GM18507 (cell line): ENCODE results near the gene PLPPR2.
"Not testable (repeated sequence)": the region's sequence is repeated elsewhere in the genome, so short reads cannot be mapped to it uniquely, and the experiment has no call there.

Experiments used
- DNase-seq: peaks from one replicate; pipeline ENCODE4 v3.0.0; 2011; ENCODE audit warnings: low read depth; ENCODE audit not compliant: insufficient read length; ENCODE audit errors: extremely low spot score
- FAIRE-seq: peaks from 2 replicates; lab custom pipeline; 2011; peaks lifted over from hg19 to GRCh38; lab: Jason Lieb, UNC

The PLPPR2 gene

DNA sequence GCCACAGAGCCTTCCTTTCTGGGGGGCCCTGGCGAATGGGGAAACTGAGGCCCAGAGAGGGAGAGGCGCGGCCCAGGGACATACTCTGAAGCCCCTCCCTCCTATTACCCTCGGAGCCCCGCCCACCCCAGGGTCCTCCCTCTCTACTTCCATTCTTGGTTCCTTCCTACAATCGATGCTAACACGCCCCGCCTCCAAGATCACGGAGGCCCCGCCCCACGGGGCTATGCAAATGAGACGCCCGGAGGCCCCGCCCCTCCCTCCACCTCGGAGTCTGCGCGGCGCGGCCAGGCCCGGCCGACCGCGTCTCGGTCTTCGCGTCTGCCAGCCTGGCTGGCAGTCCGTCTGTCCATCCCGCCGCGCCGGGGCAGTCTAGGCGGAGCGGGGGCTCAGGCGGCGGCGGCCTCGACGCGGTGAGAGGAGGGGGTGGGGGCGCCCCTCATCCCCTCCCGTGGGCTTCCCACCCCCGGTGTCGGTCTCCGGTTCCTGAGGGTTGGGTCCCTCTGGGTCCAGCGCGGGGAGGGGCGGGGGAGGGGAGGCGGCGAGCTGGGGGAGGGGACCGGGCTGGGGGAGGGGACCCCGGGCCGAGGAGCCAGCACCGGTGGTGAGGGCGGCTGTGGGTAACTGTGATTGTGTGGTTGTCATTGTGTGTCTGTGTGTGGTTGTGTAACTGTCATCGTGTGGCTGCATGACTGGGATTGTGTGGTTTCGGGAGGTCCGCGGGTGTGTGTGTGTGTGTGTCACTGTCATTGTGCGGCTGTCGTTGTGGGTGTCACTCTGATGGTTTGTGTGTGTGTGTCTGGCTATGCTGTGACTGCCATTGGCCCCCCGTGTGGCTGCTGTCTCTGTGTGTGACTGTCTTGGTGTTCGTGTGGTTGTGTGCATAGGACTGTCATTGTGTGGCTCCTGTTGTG lies at the start of gene PLPPR2:
TSS of gene PLPPR2 (plus strand) at position 273 of the 914 bp plus-strand sequence. CDS start 2,242 bp downstream, outside the sequence.
- peak; percentile 80 for DNase-seq
- peak; percentile 66 for FAIRE-seq

DNA sequence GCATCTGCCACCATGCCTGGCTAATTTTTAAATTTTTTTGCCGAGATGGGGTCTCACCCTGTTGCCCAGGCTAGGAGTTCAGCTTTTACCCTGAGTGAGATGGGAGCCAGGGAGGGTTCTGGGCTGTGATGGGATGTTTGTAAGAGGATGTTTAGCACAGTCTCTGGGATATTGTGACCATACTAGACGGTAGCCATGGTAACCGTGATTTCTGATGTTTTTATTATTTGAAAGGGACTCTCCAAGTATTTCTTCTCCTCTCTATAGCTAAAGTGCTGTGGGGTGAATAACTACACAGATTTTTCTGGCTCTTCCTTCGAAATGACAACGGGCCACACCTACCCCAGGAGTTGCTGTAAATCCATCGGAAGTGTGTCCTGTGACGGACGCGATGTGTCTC lies 48.9 kb upstream of the PLPPR2 start:
- no peak for DNase-seq
- FAIRE-seq, result no peak

DNA sequence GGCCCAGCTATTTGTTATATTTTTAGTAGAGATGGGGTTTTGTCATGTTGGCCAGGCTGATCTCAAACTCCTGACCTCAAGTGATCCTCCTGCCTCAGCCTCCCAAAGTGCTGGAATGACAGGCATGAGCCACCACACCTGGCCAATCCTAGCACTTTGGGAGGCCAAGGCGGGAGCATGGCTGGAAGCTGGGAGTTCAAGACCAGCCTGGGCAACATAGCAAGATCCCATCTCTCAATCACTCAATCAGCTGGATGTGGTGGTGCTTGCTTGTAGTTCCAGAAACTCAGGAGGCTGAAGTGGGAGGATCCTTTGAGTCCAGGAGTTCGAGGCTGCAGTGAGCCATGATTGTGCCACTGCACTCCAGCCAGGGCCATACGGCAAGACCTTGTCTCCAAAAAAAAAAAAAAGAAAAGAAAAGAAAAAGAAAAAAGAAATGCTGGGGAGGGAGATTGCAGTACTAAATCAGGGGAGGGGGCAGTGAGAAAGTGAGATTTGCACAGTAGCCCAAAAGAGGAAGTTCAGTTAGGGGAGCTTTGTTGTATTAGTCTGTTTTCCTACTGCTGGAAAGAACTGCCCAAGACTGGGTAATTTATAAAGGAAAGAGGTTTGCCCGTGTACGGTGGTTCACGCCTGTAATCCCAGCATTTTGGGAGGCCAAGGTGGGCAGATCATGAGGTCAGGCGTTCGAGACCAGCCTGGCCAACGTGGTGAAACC lies 34.8 kb upstream of the PLPPR2 start:
- not testable (repeated sequence) for FAIRE-seq, DNase-seq

- no peak for FAIRE-seq
- no peak for DNase-seq
Observed at GRCh38 chr19:11321191-11322126, 33.8 kb upstream of the PLPPR2 start.

GRCh38 chr19:11322269-11323024 lies 32.8 kb upstream of the PLPPR2 start:
- DNase-seq (no peak), FAIRE-seq (peak; percentile 12)

DNA sequence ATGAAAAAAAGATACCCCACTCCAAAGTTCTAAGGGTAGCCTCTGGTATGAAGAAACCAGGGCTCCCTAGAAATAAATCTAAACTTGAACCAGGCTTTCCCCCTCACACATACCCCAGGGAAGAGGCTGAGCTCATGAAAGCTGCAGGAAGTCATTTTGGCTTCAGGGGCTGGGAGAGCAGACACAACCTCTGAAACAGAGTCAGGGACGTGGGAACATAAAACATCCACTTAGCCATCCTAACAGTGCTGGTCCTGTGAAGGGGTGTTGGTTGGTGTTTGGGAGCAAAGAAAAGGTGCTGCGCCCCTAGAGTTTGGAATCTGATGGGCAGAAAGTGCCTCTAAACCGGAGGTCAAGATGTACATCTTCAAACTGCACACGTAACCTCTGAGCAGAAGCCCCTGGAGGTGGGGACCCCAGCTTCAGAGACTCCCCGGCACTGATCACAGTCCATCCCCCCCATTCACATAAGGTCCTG lies 31.6 kb upstream of the PLPPR2 start:
- FAIRE-seq, result no peak
- DNase-seq, result no peak

DNA sequence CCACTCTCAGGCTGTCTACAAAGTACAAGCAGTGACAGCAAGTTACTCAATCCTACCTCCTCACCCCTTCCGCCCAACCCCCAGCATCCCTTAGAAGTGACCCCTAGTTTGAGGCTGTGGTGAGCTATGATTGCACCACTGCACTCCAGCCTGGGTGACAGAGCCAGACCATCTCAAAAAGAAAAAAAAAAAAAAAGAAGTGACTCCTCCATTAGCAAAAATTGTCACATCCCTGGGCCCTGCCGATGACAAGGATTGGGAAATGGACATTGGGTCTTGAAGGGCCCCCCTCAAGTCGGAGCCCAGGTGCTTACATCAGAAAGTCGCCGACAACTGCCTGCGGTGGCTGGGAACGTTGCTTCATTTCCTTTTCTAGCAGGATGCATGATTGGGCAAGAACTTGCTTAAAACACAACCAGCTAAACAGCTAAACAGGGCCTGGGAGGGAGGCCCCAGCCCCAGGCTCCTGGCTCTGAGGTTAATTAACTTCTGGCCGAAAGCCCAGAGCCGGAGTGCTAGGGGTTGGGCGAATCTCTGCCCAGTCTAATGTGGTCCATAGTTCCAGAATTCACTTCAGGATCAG lies 31.1 kb upstream of the PLPPR2 start:
- no peak for FAIRE-seq
- no peak for DNase-seq

DNA sequence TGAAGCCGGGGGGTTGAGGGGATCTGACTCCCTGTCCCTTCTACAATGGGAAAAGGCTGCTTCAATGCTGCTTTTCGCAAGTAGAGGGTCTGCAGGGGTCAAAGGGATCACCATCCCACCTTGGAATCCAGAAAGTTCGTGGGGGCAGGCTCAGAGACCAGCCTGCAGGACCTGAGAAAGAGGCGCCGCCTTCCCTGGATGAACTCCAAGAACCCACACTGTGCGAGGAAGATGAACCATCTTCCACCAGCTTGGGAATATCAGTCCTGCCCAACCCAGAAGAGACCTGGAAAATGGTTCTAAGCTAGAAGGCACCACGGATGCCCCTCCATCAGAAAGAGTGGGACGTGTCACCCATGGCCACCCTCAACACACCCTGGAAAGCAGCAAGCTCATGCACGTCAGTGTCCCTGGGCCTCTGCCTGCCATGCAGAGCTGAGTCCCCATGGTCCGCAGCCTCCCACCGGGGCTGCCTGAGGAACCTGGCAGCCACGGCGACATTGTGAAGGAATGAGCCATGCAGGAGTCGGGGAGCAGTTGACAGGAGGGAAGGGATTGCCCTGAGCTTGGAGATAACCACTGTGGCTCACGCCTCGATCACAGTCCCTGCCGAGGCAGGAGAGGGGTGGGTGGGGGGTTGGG lies 30.4 kb upstream of the PLPPR2 start:
- DNase-seq, result no peak
- FAIRE-seq, result no peak

DNA sequence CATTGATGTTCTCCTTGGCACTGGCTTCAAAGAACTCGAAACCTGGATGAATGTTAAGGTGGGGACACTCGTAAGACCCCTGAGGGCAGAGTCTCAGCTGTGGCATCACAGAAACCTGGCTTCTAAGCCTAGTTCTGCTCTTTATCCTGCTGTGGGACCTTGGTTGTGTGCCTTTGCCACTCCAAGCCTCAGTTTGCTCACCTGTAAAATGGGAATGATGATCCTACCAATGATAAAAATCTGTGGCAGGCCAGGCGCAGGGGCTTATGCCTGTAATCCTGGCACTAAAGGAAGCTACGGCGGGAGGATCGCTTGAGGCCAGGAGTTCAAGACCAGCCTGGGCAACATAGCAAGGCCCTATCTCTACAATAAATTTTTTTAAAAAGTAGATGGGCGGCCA lies 29.7 kb upstream of the PLPPR2 start:
- FAIRE-seq (no peak), DNase-seq (no peak)

GRCh38 chr19:11330127-11330526 lies 25.1 kb upstream of the PLPPR2 start:
- no peak for DNase-seq
- no peak for FAIRE-seq

DNA sequence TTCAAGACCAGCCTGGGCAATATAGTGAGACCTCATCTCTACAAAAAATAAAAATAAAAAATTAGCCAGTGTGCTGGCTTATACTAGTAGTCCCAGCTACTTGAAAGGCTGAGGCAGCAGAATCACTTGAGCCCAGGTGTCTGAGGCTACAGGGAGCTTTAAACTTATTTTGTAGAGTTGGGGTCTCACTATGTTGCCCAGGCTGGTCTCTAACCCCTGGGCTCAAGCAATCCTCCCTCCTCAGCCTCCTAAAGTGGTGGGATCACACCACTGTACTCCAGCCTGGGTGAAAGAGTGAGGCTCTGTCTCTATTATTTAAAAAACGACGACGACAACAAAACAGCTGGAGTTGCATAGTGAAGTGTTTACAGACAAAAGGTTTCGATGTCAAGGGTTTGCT lies 23.7 kb upstream of the PLPPR2 start:
- FAIRE-seq (no peak), DNase-seq (no peak)

GRCh38 chr19:11332822-11333221 lies 22.4 kb upstream of the PLPPR2 start:
- no peak for FAIRE-seq
- no peak for DNase-seq

DNA sequence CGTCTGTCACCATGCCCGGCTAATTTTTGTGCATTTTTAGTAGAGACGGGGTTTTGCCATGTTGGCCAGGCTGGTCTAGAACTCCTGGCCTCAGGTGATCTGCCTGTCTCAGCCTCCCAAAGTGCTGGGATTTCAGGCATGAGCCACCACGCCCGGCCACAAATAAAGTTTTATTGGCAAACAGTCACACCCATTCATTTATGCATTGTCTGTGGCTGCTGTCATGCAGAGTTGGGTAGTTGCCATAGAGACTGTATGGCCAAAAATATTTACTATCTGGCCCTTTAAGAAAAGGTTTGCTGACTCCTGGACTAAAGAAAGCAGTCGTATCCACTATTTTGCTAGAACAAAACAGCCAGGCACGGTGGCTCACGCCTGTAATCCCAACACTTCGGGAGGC lies 21.4 kb upstream of the PLPPR2 start:
- DNase-seq, FAIRE-seq: not testable (repeated sequence)

- no peak for DNase-seq
- no peak for FAIRE-seq
Observed at GRCh38 chr19:11335449-11336146, 19.6 kb upstream of the PLPPR2 start.

DNA sequence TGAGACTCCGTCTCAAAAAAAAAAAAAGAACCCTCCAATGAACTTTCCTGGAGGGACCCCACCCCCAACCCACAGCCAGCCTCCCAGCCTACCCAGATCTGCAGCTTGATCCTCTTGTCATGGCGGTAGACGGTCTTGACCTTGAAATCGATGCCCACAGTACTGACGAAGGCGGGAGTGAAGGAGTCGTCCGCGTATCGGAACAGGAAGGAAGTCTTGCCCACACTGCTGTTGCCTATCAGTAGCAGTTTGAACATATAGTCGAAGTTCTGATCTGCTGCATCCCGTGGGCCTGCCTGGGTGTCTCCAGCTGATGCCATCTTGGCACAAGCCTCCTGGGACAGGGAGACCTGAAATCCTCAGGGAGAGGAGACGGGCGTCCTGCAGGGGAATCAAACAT lies 18.2 kb upstream of the PLPPR2 start:
- DNase-seq (no peak), FAIRE-seq (no peak)

- FAIRE-seq (no peak), DNase-seq (no peak)
Observed at GRCh38 chr19:11338121-11338520, 17.1 kb upstream of the PLPPR2 start.

DNA sequence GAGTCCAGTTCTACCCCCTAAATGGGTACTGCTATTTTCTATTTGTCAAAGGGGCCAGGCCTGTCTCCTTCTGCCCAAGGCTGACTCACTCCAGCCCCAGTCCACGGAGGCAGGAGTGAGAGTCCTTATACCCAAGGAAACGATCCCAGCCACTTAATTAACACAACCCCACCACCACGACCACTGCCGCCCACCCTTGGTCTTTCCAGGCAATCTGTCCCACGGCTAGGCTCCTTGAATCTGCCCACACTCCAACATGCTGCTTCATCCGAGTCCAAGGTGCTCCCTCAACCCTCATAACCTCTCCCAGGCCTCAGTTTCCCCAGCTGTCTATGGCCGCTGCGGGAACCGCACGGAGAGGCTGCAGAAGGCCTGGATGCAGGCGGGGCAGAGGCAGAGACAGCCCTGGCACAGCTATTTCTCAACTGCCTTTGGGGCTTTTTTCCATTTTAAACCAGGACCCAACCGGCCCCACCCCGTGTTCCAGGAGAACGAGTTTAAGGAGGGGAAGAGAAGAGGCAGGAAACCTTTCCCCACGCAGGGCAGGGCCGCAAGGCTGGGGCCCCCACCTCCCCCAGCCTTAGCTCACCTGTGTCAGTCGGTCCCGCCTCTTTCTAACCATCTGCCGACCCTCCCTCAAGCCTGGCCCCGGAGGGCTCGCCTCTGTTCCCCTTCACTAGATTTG lies 16.5 kb upstream of the PLPPR2 start:
- FAIRE-seq (no peak), DNase-seq (no peak)
